GM23338 (cell line): Measurements from ENCODE around the gene MRPS14. TPM values are rescaled to one million over a fixed set of nuclear protein-coding genes. Genes with fewer than 3 reads are reported as not detected.
A peak's percentile ranks its signal among the peaks of the same experiment; 100 is the strongest.

Experiments used
- ATAC-seq: fragments of 200-7000 bp; cut with Tn5 transposase; 3 replicates; pipeline ENCODE4 v1.9.1; 2020
- DNase-seq: peaks from one replicate; pipeline ENCODE4 v3.0.0-alpha.2; 2015; ENCODE audit warnings: low spot score
- H2AFZ ChIP-seq: fragments of 200-600 bp; sonication (generic); 2 replicates; pipeline ENCODE4 v1.8.0; 2016; ENCODE audit warnings: antibody characterized with exemption, mild to moderate bottlenecking, moderate library complexity
- H3F3A ChIP-seq: fragments of 200-600 bp; sonication (generic); replicated peaks from 2 replicates; pipeline ENCODE4 v1.8.0; 2017; ENCODE audit warnings: antibody characterized with exemption, mixed run types, low read depth
- H3K27ac ChIP-seq: fragments of 200-600 bp; sonication (generic); 2 replicates; pipeline ENCODE4 v1.6.1; 2016; ENCODE audit warnings: low read depth
- H3K27me3 ChIP-seq: fragments of 200-600 bp; sonication (generic); 2 replicates; pipeline ENCODE4 v1.8.0; 2016; ENCODE audit warnings: mild to moderate bottlenecking, mixed run types, moderate library complexity; ENCODE audit not compliant: insufficient read depth
- H3K36me3 ChIP-seq: fragments of 200-600 bp; sonication (generic); 2 replicates; pipeline ENCODE4 v1.8.0; 2016; ENCODE audit warnings: mild to moderate bottlenecking; ENCODE audit not compliant: insufficient read depth
- H3K4me1 ChIP-seq: fragments of 200-600 bp; sonication (generic); 2 replicates; pipeline ENCODE4 v1.8.0; 2016; ENCODE audit warnings: mild to moderate bottlenecking, moderate library complexity; ENCODE audit not compliant: insufficient read depth
- H3K4me2 ChIP-seq: fragments of 200-600 bp; sonication (generic); 2 replicates; pipeline ENCODE4 v1.7.1; 2017; ENCODE audit warnings: mixed run types
- H3K4me3 ChIP-seq: fragments of 200-600 bp; sonication (generic); 2 replicates; pipeline ENCODE4 v1.6.1; 2016; ENCODE audit warnings: mixed run types
- H3K79me2 ChIP-seq: fragments of 200-600 bp; sonication (generic); replicated peaks from 2 replicates; pipeline ENCODE4 v1.8.0; 2017; ENCODE audit warnings: mild to moderate bottlenecking; ENCODE audit not compliant: insufficient read depth
- H3K9me2 ChIP-seq: fragments of 200-600 bp; sonication (generic); 2 replicates; pipeline ENCODE4 v1.8.0; 2017; ENCODE audit not compliant: insufficient read depth
- H4K20me1 ChIP-seq: fragments of 200-600 bp; sonication (generic); replicated peaks from 2 replicates; pipeline ENCODE4 v1.8.0; 2017; ENCODE audit warnings: mild to moderate bottlenecking; ENCODE audit not compliant: insufficient read depth
- H3K27ac Mint-ChIP-seq: 2 replicates; pipeline ENCODE4 v1.8.0; 2020; ENCODE audit warnings: inconsistent platforms, mild to moderate bottlenecking, moderate library complexity, mixed read lengths
- H3K27me3 Mint-ChIP-seq: 3 replicates; pipeline ENCODE4 v1.8.0; 2022; ENCODE audit warnings: low read depth, mild to moderate bottlenecking, moderate library complexity, mixed read lengths, inconsistent platforms; ENCODE audit not compliant: insufficient read depth, poor library complexity
- H3K36me3 Mint-ChIP-seq: 3 replicates; pipeline ENCODE4 v1.8.0; 2021; ENCODE audit warnings: low read depth, mild to moderate bottlenecking, inconsistent platforms, moderate library complexity, mixed read lengths
- H3K4me1 Mint-ChIP-seq: 3 replicates; pipeline ENCODE4 v1.8.0; 2020; ENCODE audit warnings: mild to moderate bottlenecking, inconsistent platforms, mixed read lengths
- H3K4me3 Mint-ChIP-seq: 3 replicates; pipeline ENCODE4 v1.8.0; 2021; ENCODE audit warnings: moderate library complexity, mild to moderate bottlenecking, inconsistent platforms, mixed read lengths
- H3K9me3 Mint-ChIP-seq: 3 replicates; pipeline ENCODE4 v1.8.0; 2020; ENCODE audit warnings: moderate library complexity, mild to moderate bottlenecking, inconsistent platforms, mixed read lengths
- CREB1 ChIP-seq: fragments of 250-450 bp; sonication (Bioruptor Pico); IDR thresholded peaks from 2 replicates; pipeline ENCODE4 v1.5.0; 2020; ENCODE audit warnings: low read depth, mild to moderate bottlenecking, moderate library complexity
- ETS1 ChIP-seq: IDR thresholded peaks from 2 replicates; pipeline ENCODE4 v1.6.1; 2016; ENCODE audit warnings: antibody characterized with exemption
- EZH2 ChIP-seq: fragments of 200-600 bp; sonication (generic); IDR thresholded peaks from one replicate; pipeline ENCODE4 v1.8.0; 2017; ENCODE audit warnings: antibody characterized with exemption, mild to moderate bottlenecking, low read depth; ENCODE audit not compliant: unreplicated experiment
- EZH2phosphoT487 ChIP-seq: fragments of 200-600 bp; sonication (generic); IDR thresholded peaks from one replicate; pipeline ENCODE4 v1.8.1; 2018; ENCODE audit warnings: antibody characterized with exemption; ENCODE audit not compliant: unreplicated experiment
- JUNB ChIP-seq: IDR thresholded peaks from one replicate; pipeline ENCODE4 v1.6.1; 2016; ENCODE audit warnings: antibody characterized with exemption; ENCODE audit not compliant: unreplicated experiment
- NANOG ChIP-seq: IDR thresholded peaks from 2 replicates; pipeline ENCODE4 v1.6.1; 2016; ENCODE audit warnings: antibody characterized with exemption, borderline replicate concordance
- POLR2AphosphoS5 ChIP-seq: IDR thresholded peaks from 2 replicates; pipeline ENCODE4 v1.6.1; 2016; ENCODE audit warnings: antibody characterized with exemption, low read depth
- REST ChIP-seq: IDR thresholded peaks from one replicate; pipeline ENCODE4 v1.6.1; 2018; ENCODE audit warnings: antibody characterized with exemption; ENCODE audit not compliant: unreplicated experiment
- STAT1 ChIP-seq: IDR thresholded peaks from one replicate; pipeline ENCODE4 v1.6.1; 2016; ENCODE audit warnings: antibody characterized with exemption; ENCODE audit not compliant: unreplicated experiment
- ZNF114 ChIP-seq: fragments of 250-450 bp; sonication (Bioruptor Pico); IDR thresholded peaks from 2 replicates; pipeline ENCODE4 v1.5.0; 2020; ENCODE audit warnings: mild to moderate bottlenecking, moderate library complexity
- ZNF331 ChIP-seq: fragments of 250-450 bp; sonication (Bioruptor Pico); IDR thresholded peaks from 2 replicates; pipeline ENCODE4 v1.5.0; 2020; ENCODE audit warnings: low read depth, mild to moderate bottlenecking, moderate library complexity
- polyA plus RNA-seq: library from polyadenylated mRNA; unstranded; fragments of >200 nt; fragmentation: Nextera tagmentation; extraction: Ambion mirVana; gene quantifications from 2 replicates; pipeline ENCODE4 v1.2.1, GENCODE V29; 2016
- total RNA-seq: library from RNA; depleted of rRNA; stranded (reverse); fragments of >200 nt; shearing (Covaris generic); gene quantifications from 2 replicates; pipeline ENCODE4 v1.2.3, GENCODE V29; 2014
- TF ChIP-seq, protein P1 (sequence below): fragments of 250-450 bp; sonication (Bioruptor Pico); IDR thresholded peaks from 2 replicates; pipeline ENCODE4 v1.5.0; 2020; ENCODE audit warnings: mild to moderate bottlenecking, moderate library complexity
- TF ChIP-seq, protein P2 (sequence below), 2 experiments: fragments of 200-600 bp in 1 of 2; sonication (generic) in 1 of 2; conservative IDR thresholded peaks; 2 replicates each; pipeline versions ENCODE4 v1.5.1 to v1.6.1; 2016 to 2017; ENCODE audit warnings: antibody characterized with exemption in 2 of 2, low read depth in 2 of 2, mild to moderate bottlenecking in 2 of 2, moderate library complexity in 1 of 2

The MRPS14 gene
- total and polyA plus RNA-seq, 2 experiments from 2014 or later, result 18.5 to 75.7 TPM

- TF ChIP-seq, protein P1, sequence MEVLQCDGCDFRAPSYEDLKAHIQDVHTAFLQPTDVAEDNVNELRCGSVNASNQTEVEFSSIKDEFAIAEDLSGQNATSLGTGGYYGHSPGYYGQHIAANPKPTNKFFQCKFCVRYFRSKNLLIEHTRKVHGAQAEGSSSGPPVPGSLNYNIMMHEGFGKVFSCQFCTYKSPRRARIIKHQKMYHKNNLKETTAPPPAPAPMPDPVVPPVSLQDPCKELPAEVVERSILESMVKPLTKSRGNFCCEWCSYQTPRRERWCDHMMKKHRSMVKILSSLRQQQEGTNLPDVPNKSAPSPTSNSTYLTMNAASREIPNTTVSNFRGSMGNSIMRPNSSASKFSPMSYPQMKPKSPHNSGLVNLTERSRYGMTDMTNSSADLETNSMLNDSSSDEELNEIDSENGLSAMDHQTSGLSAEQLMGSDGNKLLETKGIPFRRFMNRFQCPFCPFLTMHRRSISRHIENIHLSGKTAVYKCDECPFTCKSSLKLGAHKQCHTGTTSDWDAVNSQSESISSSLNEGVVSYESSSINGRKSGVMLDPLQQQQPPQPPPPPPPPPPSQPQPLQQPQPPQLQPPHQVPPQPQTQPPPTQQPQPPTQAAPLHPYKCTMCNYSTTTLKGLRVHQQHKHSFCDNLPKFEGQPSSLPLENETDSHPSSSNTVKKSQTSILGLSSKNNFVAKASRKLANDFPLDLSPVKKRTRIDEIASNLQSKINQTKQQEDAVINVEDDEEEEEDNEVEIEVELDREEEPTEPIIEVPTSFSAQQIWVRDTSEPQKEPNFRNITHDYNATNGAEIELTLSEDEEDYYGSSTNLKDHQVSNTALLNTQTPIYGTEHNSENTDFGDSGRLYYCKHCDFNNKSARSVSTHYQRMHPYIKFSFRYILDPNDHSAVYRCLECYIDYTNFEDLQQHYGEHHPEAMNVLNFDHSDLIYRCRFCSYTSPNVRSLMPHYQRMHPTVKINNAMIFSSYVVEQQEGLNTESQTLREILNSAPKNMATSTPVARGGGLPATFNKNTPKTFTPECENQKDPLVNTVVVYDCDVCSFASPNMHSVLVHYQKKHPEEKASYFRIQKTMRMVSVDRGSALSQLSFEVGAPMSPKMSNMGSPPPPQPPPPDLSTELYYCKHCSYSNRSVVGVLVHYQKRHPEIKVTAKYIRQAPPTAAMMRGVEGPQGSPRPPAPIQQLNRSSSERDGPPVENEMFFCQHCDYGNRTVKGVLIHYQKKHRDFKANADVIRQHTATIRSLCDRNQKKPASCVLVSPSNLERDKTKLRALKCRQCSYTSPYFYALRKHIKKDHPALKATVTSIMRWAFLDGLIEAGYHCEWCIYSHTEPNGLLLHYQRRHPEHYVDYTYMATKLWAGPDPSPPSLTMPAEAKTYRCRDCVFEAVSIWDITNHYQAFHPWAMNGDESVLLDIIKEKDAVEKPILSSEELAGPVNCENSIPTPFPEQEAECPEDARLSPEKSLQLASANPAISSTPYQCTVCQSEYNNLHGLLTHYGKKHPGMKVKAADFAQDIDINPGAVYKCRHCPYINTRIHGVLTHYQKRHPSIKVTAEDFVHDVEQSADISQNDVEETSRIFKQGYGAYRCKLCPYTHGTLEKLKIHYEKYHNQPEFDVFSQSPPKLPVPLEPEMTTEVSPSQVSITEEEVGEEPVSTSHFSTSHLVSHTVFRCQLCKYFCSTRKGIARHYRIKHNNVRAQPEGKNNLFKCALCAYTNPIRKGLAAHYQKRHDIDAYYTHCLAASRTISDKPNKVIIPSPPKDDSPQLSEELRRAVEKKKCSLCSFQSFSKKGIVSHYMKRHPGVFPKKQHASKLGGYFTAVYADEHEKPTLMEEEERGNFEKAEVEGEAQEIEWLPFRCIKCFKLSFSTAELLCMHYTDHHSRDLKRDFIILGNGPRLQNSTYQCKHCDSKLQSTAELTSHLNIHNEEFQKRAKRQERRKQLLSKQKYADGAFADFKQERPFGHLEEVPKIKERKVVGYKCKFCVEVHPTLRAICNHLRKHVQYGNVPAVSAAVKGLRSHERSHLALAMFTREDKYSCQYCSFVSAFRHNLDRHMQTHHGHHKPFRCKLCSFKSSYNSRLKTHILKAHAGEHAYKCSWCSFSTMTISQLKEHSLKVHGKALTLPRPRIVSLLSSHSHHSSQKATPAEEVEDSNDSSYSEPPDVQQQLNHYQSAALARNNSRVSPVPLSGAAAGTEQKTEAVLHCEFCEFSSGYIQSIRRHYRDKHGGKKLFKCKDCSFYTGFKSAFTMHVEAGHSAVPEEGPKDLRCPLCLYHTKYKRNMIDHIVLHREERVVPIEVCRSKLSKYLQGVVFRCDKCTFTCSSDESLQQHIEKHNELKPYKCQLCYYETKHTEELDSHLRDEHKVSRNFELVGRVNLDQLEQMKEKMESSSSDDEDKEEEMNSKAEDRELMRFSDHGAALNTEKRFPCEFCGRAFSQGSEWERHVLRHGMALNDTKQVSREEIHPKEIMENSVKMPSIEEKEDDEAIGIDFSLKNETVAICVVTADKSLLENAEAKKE (CRISPR knock-in tag), result no peak
- no peak for TF ChIP-seq EZH2
Measured at GRCh38 chr1:175062339-175062738, 39.1 kb upstream of the MRPS14 start (continued).

- no peak for DNase-seq
- Histone ChIP-seq H3K27me3 (no peaks in the 10 kb centered on the region), H3K79me2 (no peaks in the 10 kb centered on the region), H3K4me2 (no peak overlapping the region), H2AFZ (peak overlapping the region; percentile 72; the same call in 1 of the 2 replicates), H3K4me1 (no peaks in the 10 kb centered on the region), H4K20me1 (no peaks in the 10 kb centered on the region), H3F3A (no peaks in the 10 kb centered on the region), H3K4me3 (no peak overlapping the region), H3K9me2 (peaks cover 6% of the 10 kb centered on the region), H3K27ac (no peak overlapping the region), H3K36me3 (no peaks in the 10 kb centered on the region; the same call in 1 of the 2 replicates)
- peaks cover 4% of the 10 kb centered on the region for H3K27me3 Mint-ChIP-seq
- H3K36me3 Mint-ChIP-seq, result no peaks in the 10 kb centered on the region
- no peak overlapping the region for H3K4me3 Mint-ChIP-seq
- no peak for ATAC-seq
- H3K9me3 Mint-ChIP-seq, result no peaks in the 10 kb centered on the region
- no peak overlapping the region for H3K27ac Mint-ChIP-seq
- no peaks in the 10 kb centered on the region for H3K4me1 Mint-ChIP-seq
- no peak for TF ChIP-seq JUNB
- TF ChIP-seq NANOG, result no peak
- TF ChIP-seq POLR2AphosphoS5, result no peak
- TF ChIP-seq ZNF331 (CRISPR knock-in tag), result no peak
- no peak for TF ChIP-seq EZH2phosphoT487
- TF ChIP-seq, protein P2, sequence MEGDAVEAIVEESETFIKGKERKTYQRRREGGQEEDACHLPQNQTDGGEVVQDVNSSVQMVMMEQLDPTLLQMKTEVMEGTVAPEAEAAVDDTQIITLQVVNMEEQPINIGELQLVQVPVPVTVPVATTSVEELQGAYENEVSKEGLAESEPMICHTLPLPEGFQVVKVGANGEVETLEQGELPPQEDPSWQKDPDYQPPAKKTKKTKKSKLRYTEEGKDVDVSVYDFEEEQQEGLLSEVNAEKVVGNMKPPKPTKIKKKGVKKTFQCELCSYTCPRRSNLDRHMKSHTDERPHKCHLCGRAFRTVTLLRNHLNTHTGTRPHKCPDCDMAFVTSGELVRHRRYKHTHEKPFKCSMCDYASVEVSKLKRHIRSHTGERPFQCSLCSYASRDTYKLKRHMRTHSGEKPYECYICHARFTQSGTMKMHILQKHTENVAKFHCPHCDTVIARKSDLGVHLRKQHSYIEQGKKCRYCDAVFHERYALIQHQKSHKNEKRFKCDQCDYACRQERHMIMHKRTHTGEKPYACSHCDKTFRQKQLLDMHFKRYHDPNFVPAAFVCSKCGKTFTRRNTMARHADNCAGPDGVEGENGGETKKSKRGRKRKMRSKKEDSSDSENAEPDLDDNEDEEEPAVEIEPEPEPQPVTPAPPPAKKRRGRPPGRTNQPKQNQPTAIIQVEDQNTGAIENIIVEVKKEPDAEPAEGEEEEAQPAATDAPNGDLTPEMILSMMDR (conservative IDR thresholded peaks at IDR 0.05; ENCODE audit: low read depth in 2 of 2), result no peak
- no peak for TF ChIP-seq REST
- TF ChIP-seq ZNF114 (CRISPR knock-in tag), result no peak
- TF ChIP-seq EZH2, result no peak
- no peak for TF ChIP-seq ETS1
- TF ChIP-seq CREB1, result no peak
- no peak for TF ChIP-seq STAT1
Measured at GRCh38 chr1:175054736-175055135, 31.5 kb upstream of the MRPS14 start.
